Breast epithelium (tissue), 3 donors: ENCODE measurements around the gene HOXB1.

ENCODE experiments used
- CTCF ChIP-seq, 3 donors: fragments of 450-650 bp; IDR thresholded peaks; one replicate each; pipeline ENCODE4 v1.5.1; 2016 to 2017; ENCODE audit warnings: antibody characterized with exemption in 3 of 3, mild to moderate bottlenecking in 3 of 3, moderate library complexity in 3 of 3
- POLR2AphosphoS5 ChIP-seq, 3 donors: sonication (generic); formaldehyde crosslinking; IDR thresholded peaks; one replicate each; pipeline ENCODE4 v1.6.1; 2017; ENCODE audit warnings: antibody characterized with exemption in 3 of 3

GRCh38 chr17:48551214-48551555 is 20.4 kb upstream of the HOXB1 start:
- TF ChIP-seq CTCF (IDR thresholded peaks at IDR 0.05) (no peak), POLR2AphosphoS5 (IDR thresholded peaks at IDR 0.05) (no peak)
